ENCODE measurements around the gene RNF115. TPM values are rescaled to one million over a fixed set of nuclear protein-coding genes. Genes with fewer than 3 reads are reported as not detected.

RNF115 gene
- total RNA-seq, 1 experiment from 2014 or later = 11.0 TPM

DNA sequence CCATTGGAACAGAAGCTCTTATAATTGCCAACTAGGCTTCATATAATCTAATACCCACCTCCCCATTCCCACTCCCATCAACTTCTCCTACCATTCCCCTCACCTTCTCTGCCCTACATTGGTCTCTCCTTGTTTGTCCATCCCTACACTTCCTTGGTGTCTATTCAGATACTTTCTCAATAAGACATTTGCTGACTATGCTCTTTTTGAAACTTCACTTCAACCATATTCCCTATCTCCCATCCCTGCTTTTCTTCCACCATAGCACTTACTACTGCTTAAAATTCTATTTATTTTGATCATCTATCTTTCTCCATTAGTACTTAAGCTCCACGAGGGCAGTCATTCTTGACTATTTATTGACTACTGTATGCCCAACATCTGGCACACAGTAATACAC, 64.2 kb downstream of the RNF115 start:
- Mint-ChIP-seq H3K36me3 (ENCODE audit: insufficient read depth in 1 of 3, low read depth in 3 of 3) (peaks cover 35 to 50% (median 37%) of the 10 kb centered on the region in 3 experiments), H3K27ac (no peak overlapping the region), H3K9me3 (peaks cover 24 to 27% of the 10 kb centered on the region in 2 experiments), H3K4me3 (no peak overlapping the region), H3K27me3 (ENCODE audit: low read depth) (no peaks in the 10 kb centered on the region), H3K4me1 (no peaks in the 10 kb centered on the region)
- Histone ChIP-seq H3K9me3 (ENCODE audit: control insufficient read depth, low read depth, low read length) (no peaks in the 10 kb centered on the region), H3K27me3 (ENCODE audit: insufficient read depth, low read length) (no peaks in the 10 kb centered on the region), H3K56ac (ENCODE audit: insufficient read length, low read depth, low read length) (no peak overlapping the region), H3K79me1 (ENCODE audit: insufficient read depth, low read depth, low read length, poor library complexity, severe bottlenecking) (no peaks in the 10 kb centered on the region), H4K20me1 (ENCODE audit: control insufficient read depth, insufficient read depth, insufficient read length) (no peaks in the 10 kb centered on the region), H3K4me2 (ENCODE audit: insufficient read depth, insufficient read length, low read length) (no peak overlapping the region), H3K4me1 (ENCODE audit: insufficient read depth, low read length) (no peaks in the 10 kb centered on the region), H3K27ac (ENCODE audit: insufficient read length, low read depth, low read length) (no peak overlapping the region), H2BK20ac (ENCODE audit: low read depth, low read length, poor library complexity, severe bottlenecking) (no peak overlapping the region), H2BK120ac (ENCODE audit: low read depth, low read length, poor library complexity, severe bottlenecking) (no peak overlapping the region), H4K91ac (ENCODE audit: insufficient read length, low read depth, low read length) (no peak overlapping the region), H3K14ac (ENCODE audit: insufficient read depth, low read length) (no peak overlapping the region), H2AK5ac (ENCODE audit: insufficient read length, low read length) (no peak overlapping the region), H3K23me2 (ENCODE audit: insufficient read length, low read depth, low read length, poor library complexity, severe bottlenecking) (no peaks in the 10 kb centered on the region), H3K79me2 (ENCODE audit: insufficient read depth, low read length) (no peaks in the 10 kb centered on the region), H3T11ph (ENCODE audit: low read length) (no peak overlapping the region), H2BK12ac (ENCODE audit: insufficient read length, low read depth, low read length) (no peak overlapping the region), H2AFZ (ENCODE audit: low read length) (no peak overlapping the region), H3K4ac (ENCODE audit: low read depth, low read length) (no peak overlapping the region), H3K18ac (ENCODE audit: insufficient read length, low read depth, low read length) (no peak overlapping the region), H2BK15ac (ENCODE audit: low read depth, low read length) (no peak overlapping the region), H4K8ac (replicated peaks; ENCODE audit: insufficient read length, low read depth, low read length) (no peak overlapping the region), H3K23ac (ENCODE audit: insufficient read length, low read depth, low read length) (no peak overlapping the region), H2BK5ac (ENCODE audit: insufficient read length, low read length) (no peak overlapping the region), H4K5ac (ENCODE audit: insufficient read length, low read depth, low read length) (no peak overlapping the region), H3K9ac (ENCODE audit: extremely low read depth, insufficient read length, low read length) (no peak overlapping the region)
- TF ChIP-seq, protein P1, sequence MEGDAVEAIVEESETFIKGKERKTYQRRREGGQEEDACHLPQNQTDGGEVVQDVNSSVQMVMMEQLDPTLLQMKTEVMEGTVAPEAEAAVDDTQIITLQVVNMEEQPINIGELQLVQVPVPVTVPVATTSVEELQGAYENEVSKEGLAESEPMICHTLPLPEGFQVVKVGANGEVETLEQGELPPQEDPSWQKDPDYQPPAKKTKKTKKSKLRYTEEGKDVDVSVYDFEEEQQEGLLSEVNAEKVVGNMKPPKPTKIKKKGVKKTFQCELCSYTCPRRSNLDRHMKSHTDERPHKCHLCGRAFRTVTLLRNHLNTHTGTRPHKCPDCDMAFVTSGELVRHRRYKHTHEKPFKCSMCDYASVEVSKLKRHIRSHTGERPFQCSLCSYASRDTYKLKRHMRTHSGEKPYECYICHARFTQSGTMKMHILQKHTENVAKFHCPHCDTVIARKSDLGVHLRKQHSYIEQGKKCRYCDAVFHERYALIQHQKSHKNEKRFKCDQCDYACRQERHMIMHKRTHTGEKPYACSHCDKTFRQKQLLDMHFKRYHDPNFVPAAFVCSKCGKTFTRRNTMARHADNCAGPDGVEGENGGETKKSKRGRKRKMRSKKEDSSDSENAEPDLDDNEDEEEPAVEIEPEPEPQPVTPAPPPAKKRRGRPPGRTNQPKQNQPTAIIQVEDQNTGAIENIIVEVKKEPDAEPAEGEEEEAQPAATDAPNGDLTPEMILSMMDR (conservative IDR thresholded peaks at IDR 0.05) = no peak
- DNase-seq = no peak
- WGBS (ENCODE audit: extremely low coverage, insufficient read length, low lambda C conversion rate) = no CpG with 5 or more reads among the region's 1 CpG
